Activated naive CD8-positive, alpha-beta T cell treated with anti-CD3 and anti-CD28 coated beads for 36 hours (primary cell): ENCODE measurements around the gene ETV5. TPM values are rescaled to one million over a fixed set of nuclear protein-coding genes. Genes with fewer than 3 reads are reported as not detected.

ENCODE experiments used
- DNase-seq: peaks from one replicate; pipeline ENCODE4 v3.0.0; 2021
- H3K27ac Mint-ChIP-seq: one replicate; pipeline ENCODE4 v1.8.0; 2022; ENCODE audit warnings: mild to moderate bottlenecking, moderate library complexity, mixed read lengths
- H3K27me3 Mint-ChIP-seq: one replicate; pipeline ENCODE4 v1.8.0; 2022; ENCODE audit warnings: mild to moderate bottlenecking, mixed read lengths
- H3K36me3 Mint-ChIP-seq: one replicate; pipeline ENCODE4 v1.8.0; 2021; ENCODE audit warnings: mild to moderate bottlenecking, mixed read lengths
- H3K4me1 Mint-ChIP-seq: one replicate; pipeline ENCODE4 v1.8.0; 2021; ENCODE audit warnings: mixed read lengths
- H3K4me3 Mint-ChIP-seq: one replicate; pipeline ENCODE4 v1.8.0; 2022; ENCODE audit warnings: mild to moderate bottlenecking, moderate library complexity, mixed read lengths
- H3K9me3 Mint-ChIP-seq: one replicate; pipeline ENCODE4 v1.8.0; 2022; ENCODE audit warnings: mixed read lengths
- total RNA-seq, 2 experiments: library from RNA; stranded (reverse); gene quantifications; one replicate each; pipeline ENCODE4 v1.2.3, GENCODE V29; 2021

The ETV5 gene
- 1 to 10 TPM; 1.0 to 1.2 TPM for total RNA-seq

- Mint-ChIP-seq H3K36me3 (no peaks in the 10 kb centered on the region), H3K4me3 (peak within 1 kb of the TSS; percentile 86), H3K27me3 (peaks cover 91% of the 10 kb centered on the region), H3K4me1 (peaks cover 33% of the 10 kb centered on the region), H3K9me3 (no peaks in the 10 kb centered on the region), H3K27ac (peak within 1 kb of the TSS; percentile 66)
- DNase-seq, result peak; percentile 95
Observed at GRCh38 chr3:186108941-186109865, at the start of gene ETV5. TSS of gene ETV5 (minus strand) at chr3:186109089. CDS start at chr3:186105868, 3,221 bp downstream.

DNA sequence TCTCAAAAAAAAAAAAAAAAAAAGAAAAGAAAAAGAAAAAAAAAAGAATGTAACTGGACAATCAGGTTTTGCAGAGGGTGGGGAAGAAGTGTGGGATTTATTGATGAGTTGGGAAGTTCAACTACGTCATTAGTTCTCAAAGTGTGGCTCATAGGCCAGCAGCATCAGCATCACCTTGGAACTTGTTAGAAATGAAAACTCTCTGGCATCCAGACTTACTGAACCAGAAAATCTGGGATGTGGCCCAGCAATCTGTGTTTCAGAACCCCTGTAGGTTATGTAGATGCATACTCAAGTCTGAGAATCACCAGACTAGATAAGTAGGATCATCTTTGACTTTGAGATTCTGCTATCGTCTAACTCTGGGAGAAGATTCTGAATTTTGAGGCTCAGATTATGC, 45.8 kb upstream of the ETV5 start:
- peaks cover 10% of the 10 kb centered on the region for H3K4me1 Mint-ChIP-seq
- no peak for DNase-seq
- no peaks in the 10 kb centered on the region for H3K36me3 Mint-ChIP-seq
- peaks cover 44% of the 10 kb centered on the region for H3K27me3 Mint-ChIP-seq
- H3K9me3 Mint-ChIP-seq, result peaks cover 2% of the 10 kb centered on the region
- H3K27ac Mint-ChIP-seq, result no peak overlapping the region
- H3K4me3 Mint-ChIP-seq, result no peak overlapping the region

- H3K4me1 Mint-ChIP-seq, result peaks cover 10% of the 10 kb centered on the region
- H3K9me3 Mint-ChIP-seq, result peaks cover 2% of the 10 kb centered on the region
- DNase-seq, result no peak
- H3K27me3 Mint-ChIP-seq, result peaks cover 50% of the 10 kb centered on the region
- no peaks in the 10 kb centered on the region for H3K36me3 Mint-ChIP-seq
- no peak overlapping the region for H3K4me3 Mint-ChIP-seq
- H3K27ac Mint-ChIP-seq, result no peak overlapping the region
Observed at GRCh38 chr3:186152889-186153292, 44.0 kb upstream of the ETV5 start.

DNA sequence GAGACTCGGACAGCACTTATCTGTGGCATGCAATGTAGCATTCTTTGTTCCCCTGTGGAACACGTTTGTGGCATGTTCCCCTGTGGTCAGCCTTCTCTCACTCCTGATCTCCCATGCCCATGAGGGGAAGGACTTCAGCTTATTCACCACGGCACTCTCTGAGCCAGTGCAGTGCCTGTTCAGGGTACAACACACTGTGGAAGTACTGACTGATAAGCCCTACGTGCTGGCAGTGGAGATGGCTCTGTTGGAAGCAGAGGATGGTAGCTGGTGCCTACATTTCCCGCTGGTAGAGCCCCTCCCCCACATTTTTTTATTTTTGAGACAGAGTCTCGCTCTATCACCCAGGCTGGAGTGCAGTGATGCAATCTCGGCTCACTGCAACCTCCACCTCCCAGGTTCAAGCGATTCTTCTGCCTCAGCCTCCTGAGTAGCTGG, 43.5 kb upstream of the ETV5 start:
- peaks cover 50% of the 10 kb centered on the region for H3K27me3 Mint-ChIP-seq
- H3K9me3 Mint-ChIP-seq, result peaks cover 2% of the 10 kb centered on the region
- H3K27ac Mint-ChIP-seq, result no peak overlapping the region
- peaks cover 10% of the 10 kb centered on the region for H3K4me1 Mint-ChIP-seq
- DNase-seq, result no peak
- no peaks in the 10 kb centered on the region for H3K36me3 Mint-ChIP-seq
- H3K4me3 Mint-ChIP-seq, result no peak overlapping the region

DNA sequence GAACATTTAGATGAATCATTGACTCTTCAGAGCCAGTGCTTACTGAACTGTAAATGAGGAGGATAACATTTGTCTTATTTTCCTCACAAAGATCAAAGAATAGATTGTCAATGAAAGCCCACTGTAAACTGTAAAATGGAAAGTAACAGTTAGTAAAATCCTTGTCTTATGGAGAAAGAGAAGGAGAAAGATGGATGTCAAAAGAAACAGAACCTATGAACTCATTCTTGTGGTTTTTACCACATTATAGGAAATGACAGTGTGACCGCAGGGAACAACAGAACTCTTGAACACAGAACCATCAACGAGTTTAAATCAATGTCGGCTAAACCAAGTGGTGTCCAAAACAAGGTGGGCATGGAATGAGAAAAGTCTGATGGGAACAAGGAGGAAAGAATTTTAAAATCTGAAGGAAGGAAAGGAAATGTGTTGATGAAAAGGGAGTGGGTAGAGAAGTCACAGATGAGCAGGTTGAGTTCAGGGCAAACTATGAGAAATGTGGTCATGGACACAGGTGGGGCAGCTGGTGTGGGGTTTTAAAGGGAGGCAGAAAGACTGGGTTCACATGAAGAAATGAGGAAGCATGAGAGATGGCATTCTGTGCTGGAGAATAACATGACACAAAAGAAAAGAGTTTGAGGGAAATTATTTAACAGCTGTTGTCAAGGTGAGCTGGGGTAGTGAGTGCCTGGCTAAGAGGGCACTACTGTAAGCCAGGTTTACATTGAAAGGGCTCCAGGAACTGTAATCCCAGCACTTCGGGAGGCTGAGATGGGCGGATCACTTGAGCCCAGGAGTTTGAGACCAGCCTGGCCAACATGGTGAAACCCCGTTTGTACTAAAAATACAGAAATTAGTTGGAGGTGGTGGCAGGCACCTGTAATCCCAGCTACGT, 42.4 kb upstream of the ETV5 start:
- H3K27ac Mint-ChIP-seq, result no peak overlapping the region
- peaks cover 2% of the 10 kb centered on the region for H3K9me3 Mint-ChIP-seq
- H3K4me3 Mint-ChIP-seq, result no peak overlapping the region
- peaks cover 50% of the 10 kb centered on the region for H3K27me3 Mint-ChIP-seq
- no peaks in the 10 kb centered on the region for H3K36me3 Mint-ChIP-seq
- H3K4me1 Mint-ChIP-seq, result peaks cover 10% of the 10 kb centered on the region
- no peak for DNase-seq

DNA sequence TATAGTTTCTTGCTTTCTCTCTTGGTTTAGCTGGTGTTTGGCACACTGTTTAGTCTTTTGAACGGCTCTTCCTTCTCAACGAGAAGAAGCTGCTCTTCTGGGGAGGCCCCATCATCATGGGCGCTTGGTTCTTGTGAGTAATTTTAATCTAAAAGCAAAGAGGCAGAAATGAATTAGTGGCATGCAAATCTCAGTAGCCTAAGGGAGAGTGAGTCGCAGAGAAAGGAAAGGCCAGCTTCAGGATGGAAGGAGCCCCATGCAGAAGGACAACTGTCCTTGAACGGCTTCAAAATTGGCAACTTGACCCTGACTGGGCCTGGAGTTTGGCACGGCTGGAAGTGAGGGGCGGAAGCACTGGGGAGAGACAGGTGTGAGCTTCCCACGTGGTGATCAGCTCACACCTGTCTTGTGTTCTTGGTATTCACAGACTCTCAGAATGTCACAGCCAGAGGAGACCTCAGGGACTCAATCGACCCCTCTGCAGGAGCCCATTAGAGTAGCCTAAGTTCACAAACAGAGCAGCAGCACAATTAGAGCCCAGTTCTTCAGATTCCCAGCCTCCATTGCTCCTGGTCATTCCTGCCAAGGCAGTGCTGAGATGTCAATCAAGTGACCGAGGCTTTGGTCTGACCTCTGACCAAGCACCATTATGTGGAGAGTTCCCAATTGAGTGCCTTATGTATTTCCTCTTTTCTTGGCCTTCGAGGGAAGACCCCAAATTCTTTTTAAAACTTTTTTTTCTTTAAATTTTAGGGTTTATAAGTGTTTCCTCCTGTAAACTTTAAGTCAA, 41.3 kb upstream of the ETV5 start:
- no peaks in the 10 kb centered on the region for H3K36me3 Mint-ChIP-seq
- no peak overlapping the region for H3K27ac Mint-ChIP-seq
- peaks cover 2% of the 10 kb centered on the region for H3K9me3 Mint-ChIP-seq
- H3K27me3 Mint-ChIP-seq, result peaks cover 50% of the 10 kb centered on the region
- no peak overlapping the region for H3K4me3 Mint-ChIP-seq
- DNase-seq, result no peak
- H3K4me1 Mint-ChIP-seq, result peaks cover 10% of the 10 kb centered on the region

DNA sequence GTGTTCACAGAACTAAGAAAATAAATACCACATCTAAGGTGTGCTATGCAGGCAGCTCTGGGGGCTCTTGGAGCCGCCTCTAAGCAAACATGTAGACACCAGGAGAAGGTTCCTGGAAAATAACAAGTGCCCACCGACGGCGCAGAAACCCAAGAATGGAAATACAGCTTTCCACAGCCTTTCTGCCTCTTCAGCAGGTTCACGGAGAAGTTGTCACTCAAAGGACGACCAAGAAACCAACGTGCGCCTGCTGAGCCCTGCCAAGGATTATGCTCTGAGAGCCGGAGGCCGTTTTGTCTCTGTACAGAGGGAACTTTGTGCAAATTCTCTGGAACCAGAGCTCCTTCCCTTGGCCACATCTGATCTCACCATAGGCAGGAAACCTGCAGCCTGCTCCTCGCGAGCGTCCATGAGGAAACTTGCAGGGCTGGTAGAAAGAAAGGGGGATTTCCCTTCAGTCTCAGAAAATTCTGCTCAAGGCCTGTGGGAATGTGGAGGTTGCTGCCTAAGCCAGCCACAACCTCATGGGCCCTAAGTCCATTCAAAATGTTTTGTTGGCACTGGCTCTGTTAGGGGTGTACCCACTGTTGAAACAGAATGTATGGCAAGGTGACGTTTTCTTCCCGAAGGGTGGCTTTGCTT, 40.6 kb upstream of the ETV5 start:
- DNase-seq, result no peak
- peaks cover 54% of the 10 kb centered on the region for H3K27me3 Mint-ChIP-seq
- H3K4me3 Mint-ChIP-seq, result no peak overlapping the region
- no peak overlapping the region for H3K27ac Mint-ChIP-seq
- peaks cover 10% of the 10 kb centered on the region for H3K4me1 Mint-ChIP-seq
- no peaks in the 10 kb centered on the region for H3K36me3 Mint-ChIP-seq
- H3K9me3 Mint-ChIP-seq, result peaks cover 2% of the 10 kb centered on the region

- Mint-ChIP-seq H3K4me3 (no peak overlapping the region), H3K36me3 (no peaks in the 10 kb centered on the region), H3K27ac (no peak overlapping the region), H3K27me3 (peaks cover 12% of the 10 kb centered on the region), H3K9me3 (no peaks in the 10 kb centered on the region), H3K4me1 (peaks cover 1% of the 10 kb centered on the region)
- no peak for DNase-seq
Observed at GRCh38 chr3:186144257-186144656, 35.4 kb upstream of the ETV5 start.

DNA sequence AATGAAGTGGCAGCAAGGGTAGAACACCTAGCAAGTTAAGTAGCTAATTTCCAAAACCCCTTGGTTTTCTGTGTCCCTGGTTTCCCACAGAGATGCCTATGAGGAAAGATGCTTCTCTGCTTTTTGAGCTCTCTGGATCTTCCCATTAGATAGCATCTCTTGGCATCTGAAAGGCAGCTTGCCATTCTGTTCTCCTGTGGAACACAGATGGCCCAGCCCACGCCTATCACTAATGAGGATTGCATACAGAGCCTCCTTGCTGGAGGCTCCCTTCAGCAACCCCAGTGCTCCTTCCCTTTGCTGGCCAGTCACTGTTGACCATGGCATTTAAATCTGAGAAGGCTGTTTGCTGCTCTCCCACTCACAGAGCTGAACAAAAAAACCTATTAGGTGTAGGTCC, 34.4 kb upstream of the ETV5 start:
- H3K9me3 Mint-ChIP-seq, result no peaks in the 10 kb centered on the region
- DNase-seq, result no peak
- no peak overlapping the region for H3K4me3 Mint-ChIP-seq
- H3K36me3 Mint-ChIP-seq, result no peaks in the 10 kb centered on the region
- H3K4me1 Mint-ChIP-seq, result peaks cover 1% of the 10 kb centered on the region
- no peak overlapping the region for H3K27ac Mint-ChIP-seq
- H3K27me3 Mint-ChIP-seq, result peaks cover 8% of the 10 kb centered on the region

GRCh38 chr3:186142393-186142932, 33.6 kb upstream of the ETV5 start:
- DNase-seq, result no peak
- Mint-ChIP-seq H3K27ac (no peak overlapping the region), H3K36me3 (no peaks in the 10 kb centered on the region), H3K4me1 (peaks cover 1% of the 10 kb centered on the region), H3K9me3 (no peaks in the 10 kb centered on the region), H3K4me3 (no peak overlapping the region), H3K27me3 (peaks cover 8% of the 10 kb centered on the region)

GRCh38 chr3:186141790-186142189, 32.9 kb upstream of the ETV5 start:
- no peak for DNase-seq
- peaks cover 1% of the 10 kb centered on the region for H3K4me1 Mint-ChIP-seq
- H3K9me3 Mint-ChIP-seq, result no peaks in the 10 kb centered on the region
- no peaks in the 10 kb centered on the region for H3K36me3 Mint-ChIP-seq
- no peak overlapping the region for H3K27ac Mint-ChIP-seq
- H3K27me3 Mint-ChIP-seq, result peaks cover 8% of the 10 kb centered on the region
- no peak overlapping the region for H3K4me3 Mint-ChIP-seq

GRCh38 chr3:186138272-186138981, 29.5 kb upstream of the ETV5 start:
- no peak overlapping the region for H3K4me3 Mint-ChIP-seq
- DNase-seq, result no peak
- H3K27ac Mint-ChIP-seq, result no peak overlapping the region
- no peaks in the 10 kb centered on the region for H3K36me3 Mint-ChIP-seq
- no peaks in the 10 kb centered on the region for H3K9me3 Mint-ChIP-seq
- peaks cover 5% of the 10 kb centered on the region for H3K27me3 Mint-ChIP-seq
- peaks cover 1% of the 10 kb centered on the region for H3K4me1 Mint-ChIP-seq

GRCh38 chr3:186137051-186137685, 28.3 kb upstream of the ETV5 start:
- Mint-ChIP-seq H3K27me3 (peaks cover 5% of the 10 kb centered on the region), H3K4me1 (no peaks in the 10 kb centered on the region), H3K27ac (no peak overlapping the region), H3K9me3 (no peaks in the 10 kb centered on the region), H3K36me3 (no peaks in the 10 kb centered on the region), H3K4me3 (no peak overlapping the region)
- DNase-seq, result no peak
